CD14-positive monocyte (primary cell): Measurements from ENCODE around the gene THBS3. TPM values are rescaled to one million over a fixed set of nuclear protein-coding genes. Genes with fewer than 3 reads are reported as not detected.

Experiments used
- DNase-seq, 3 donors: peaks; one replicate each; pipeline ENCODE4 v3.0.0-alpha.2; 2011 to 2022
- H2AFZ ChIP-seq: 2 replicates; pipeline ENCODE4 v1.6.0; 2012; ENCODE audit warnings: mild to moderate bottlenecking, low read depth, low read length, inconsistent platforms; ENCODE audit not compliant: insufficient read depth, poor library complexity, severe bottlenecking
- H3K27ac ChIP-seq, 2 donors: 1 replicate in 1 of 2; 2 replicates in 1 of 2; pipeline ENCODE4 v1.5.1; 2012 to 2013; ENCODE audit warnings: low read length in 2 of 2, control low read depth in 1 of 2, inconsistent platforms in 1 of 2, low read depth in 1 of 2, mild to moderate bottlenecking in 1 of 2
- H3K27me3 ChIP-seq, 2 donors: one replicate each; pipeline versions ENCODE4 v1.6.0 to v1.6.1; 2011 to 2013; ENCODE audit warnings: low read length in 2 of 2; ENCODE audit not compliant: control insufficient read depth in 2 of 2, insufficient read depth in 2 of 2
- H3K36me3 ChIP-seq, 2 donors: replicated peaks in 1 of 2; 1 replicate in 1 of 2; 2 replicates in 1 of 2; pipeline versions ENCODE4 v1.5.1 to v1.6.1; 2012 to 2013; ENCODE audit warnings: low read length in 2 of 2, control low read depth in 1 of 2, inconsistent platforms in 1 of 2, mild to moderate bottlenecking in 1 of 2; ENCODE audit not compliant: insufficient read depth in 2 of 2, control insufficient read depth in 1 of 2
- H3K4me1 ChIP-seq, 2 donors: 1 replicate in 1 of 2; 2 replicates in 1 of 2; pipeline versions ENCODE4 v1.5.1 to v1.6.1; 2012 to 2013; ENCODE audit warnings: low read length in 2 of 2, control low read depth in 1 of 2, inconsistent platforms in 1 of 2, mild to moderate bottlenecking in 1 of 2, moderate library complexity in 1 of 2; ENCODE audit not compliant: insufficient read depth in 2 of 2, control insufficient read depth in 1 of 2
- H3K4me2 ChIP-seq: replicated peaks from 2 replicates; pipeline ENCODE3; 2012; ENCODE audit warnings: low read length, moderate library complexity, mild to moderate bottlenecking; ENCODE audit not compliant: poor library complexity, severe bottlenecking; ENCODE audit errors: extremely low read depth
- H3K4me3 ChIP-seq, 3 experiments: fragments of 200-600 bp in 1 of 3; sonication (generic) in 1 of 3; replicated peaks in 1 of 3; 1 replicate in 2 of 3; 2 replicates in 1 of 3; pipeline ENCODE4 v1.5.1; 2011 to 2013; ENCODE audit warnings: low read length in 3 of 3, mild to moderate bottlenecking in 3 of 3, control low read depth in 2 of 3, low read depth in 2 of 3, inconsistent platforms in 1 of 3, moderate library complexity in 1 of 3
- H3K79me2 ChIP-seq: 2 replicates; pipeline ENCODE4 v1.6.0; 2012; ENCODE audit warnings: mild to moderate bottlenecking, control low read depth, inconsistent platforms, low read length, moderate library complexity; ENCODE audit not compliant: insufficient read depth
- H3K9ac ChIP-seq: 2 replicates; pipeline ENCODE4 v1.6.0; 2017; ENCODE audit warnings: low read length, mild to moderate bottlenecking; ENCODE audit not compliant: insufficient read depth, poor library complexity, severe bottlenecking
- H3K9me3 ChIP-seq, 2 donors: replicated peaks in 1 of 2; 1 replicate in 1 of 2; 2 replicates in 1 of 2; pipeline versions ENCODE4 v1.5.1 to v1.6.1; 2012 to 2013; ENCODE audit warnings: low read length in 2 of 2, control low read depth in 1 of 2; ENCODE audit not compliant: control insufficient read depth in 1 of 2, insufficient read depth in 1 of 2
- H4K20me1 ChIP-seq: 2 replicates; pipeline ENCODE4 v1.6.0; 2012; ENCODE audit warnings: mild to moderate bottlenecking, low read length, control low read depth, moderate library complexity; ENCODE audit not compliant: insufficient read depth
- H3K27ac Mint-ChIP-seq, 7 donors: one replicate each; pipeline ENCODE4 v1.8.0; 2020; ENCODE audit warnings: mild to moderate bottlenecking in 7 of 7, mixed read lengths in 7 of 7, moderate library complexity in 6 of 7, inconsistent platforms in 2 of 7
- H3K27me3 Mint-ChIP-seq, 3 donors: one replicate each; pipeline ENCODE4 v1.8.0; 2021 to 2022; ENCODE audit warnings: low read depth in 3 of 3, mild to moderate bottlenecking in 3 of 3, mixed read lengths in 3 of 3, moderate library complexity in 3 of 3, inconsistent platforms in 1 of 3
- H3K36me3 Mint-ChIP-seq, 2 donors: one replicate each; pipeline ENCODE4 v1.8.0; 2020; ENCODE audit warnings: mixed read lengths in 2 of 2, inconsistent platforms in 1 of 2, mild to moderate bottlenecking in 1 of 2
- H3K4me1 Mint-ChIP-seq: one replicate; pipeline ENCODE4 v1.8.0; 2020; ENCODE audit warnings: mild to moderate bottlenecking, mixed read lengths
- H3K4me3 Mint-ChIP-seq, 2 donors: one replicate each; pipeline ENCODE4 v1.8.0; 2020; ENCODE audit warnings: mild to moderate bottlenecking in 2 of 2, mixed read lengths in 2 of 2, moderate library complexity in 1 of 2
- H3K9me3 Mint-ChIP-seq, 7 donors: one replicate each; pipeline ENCODE4 v1.8.0; 2020 to 2022; ENCODE audit warnings: mixed read lengths in 7 of 7, mild to moderate bottlenecking in 6 of 7, moderate library complexity in 6 of 7, inconsistent platforms in 2 of 7
- WGBS: methylation state at CpG from one replicate; pipeline ENCODE4 v1.1.5; 2013; ENCODE audit warnings: missing lambda C conversion rate; ENCODE audit not compliant: insufficient coverage; 5-methylcytosine and 5-hydroxymethylcytosine counted together
- intact Hi-C, 2 donors: fragments of 100-400 bp; cut with micrococcal nuclease; formaldehyde crosslinking; loops; one replicate each; pipeline versions ENCODE4 v1.15.0 to v1.15.1; 2023
- polyA plus RNA-seq, 3 donors: library from polyadenylated mRNA; depleted of rRNA in 1 of 3; unstranded in 2 of 3; stranded (reverse) in 1 of 3; fragments of 300-500 nt in 2 of 3; fragments of >200 nt in 1 of 3; fragmentation: Illumina TruSeq in 2 of 3; gene quantifications; 1 replicate in 2 of 3; 2 replicates in 1 of 3; pipeline ENCODE4 v1.2.3, GENCODE V29; 2012 to 2021
- TF ChIP-seq, protein P1 (sequence below): fragments of 200-600 bp; IDR thresholded peaks from one replicate; pipeline ENCODE4 v1.8.0; 2022; ENCODE audit warnings: antibody characterized with exemption, mild to moderate bottlenecking

THBS3 gene
- polyA plus RNA-seq, 3 donors, result 3.2 to 50.7 (median 5.3) TPM

DNA sequence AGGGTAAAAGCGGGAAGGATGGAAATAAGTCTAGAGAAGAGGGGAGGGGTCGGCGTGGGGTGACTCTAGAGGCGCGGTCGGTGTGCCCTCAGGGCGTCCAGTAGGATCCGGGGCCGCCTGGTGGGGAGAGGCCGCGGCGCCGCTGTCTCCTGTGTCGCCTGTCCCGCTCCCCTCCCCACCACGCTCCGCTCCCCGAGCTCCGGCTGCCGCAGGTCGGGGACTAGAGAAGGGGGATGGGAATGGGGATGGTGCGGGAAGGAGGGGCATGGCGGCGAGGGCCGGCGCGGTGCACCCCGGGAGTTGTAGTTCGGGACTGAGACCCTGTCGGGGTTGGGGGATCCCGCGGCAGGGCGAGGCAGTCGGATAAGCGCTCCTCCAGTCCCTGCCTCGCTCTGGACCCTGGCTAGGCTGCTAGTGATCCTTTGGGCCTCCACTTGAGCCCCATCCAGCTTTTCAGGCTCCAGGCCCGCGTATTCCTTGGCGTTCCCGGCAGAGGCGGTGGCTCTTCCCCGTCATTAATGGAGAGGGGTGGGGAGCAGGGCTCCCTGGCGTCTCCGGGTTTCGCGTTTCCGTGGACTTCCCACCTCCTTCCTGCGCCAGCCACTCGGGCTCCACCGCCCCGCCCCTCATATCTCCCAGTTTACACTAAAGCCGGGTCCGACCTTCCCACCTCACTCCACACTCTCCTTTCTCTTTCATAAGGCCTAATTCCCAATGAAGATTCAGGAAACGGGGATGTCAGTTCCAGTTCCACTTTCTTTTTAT lies 47.7 kb upstream of the THBS3 start, which contains the start of gene ENTREP3:
Gene ENTREP3 (minus strand): TSS at position 241 of the 765 bp plus-strand sequence. CDS start 606 bp downstream, outside the sequence.
- peak within 1 kb of the TSS; percentile 62 to 72 for H3K27ac ChIP-seq
- peaks cover 31% of the 10 kb centered on the region for H3K4me1 Mint-ChIP-seq
- no peaks in the 10 kb centered on the region for H3K9me3 Mint-ChIP-seq
- H3K79me2 ChIP-seq, result peaks cover 7% of the 10 kb centered on the region
- H3K9ac ChIP-seq, result peak within 1 kb of the TSS; percentile 61
- peak within 1 kb of the TSS; percentile 92 for H2AFZ ChIP-seq
- peaks cover 0 to 5% (median 1%) of the 10 kb centered on the region in 3 donors for H3K27me3 Mint-ChIP-seq
- under 1% methylated on average over 23 of the region's 54 CpGs for WGBS
- H3K4me3 Mint-ChIP-seq, result peak within 1 kb of the TSS; percentile 87 to 93
- intact Hi-C loops, result no loop called here
- TF ChIP-seq, protein P1, sequence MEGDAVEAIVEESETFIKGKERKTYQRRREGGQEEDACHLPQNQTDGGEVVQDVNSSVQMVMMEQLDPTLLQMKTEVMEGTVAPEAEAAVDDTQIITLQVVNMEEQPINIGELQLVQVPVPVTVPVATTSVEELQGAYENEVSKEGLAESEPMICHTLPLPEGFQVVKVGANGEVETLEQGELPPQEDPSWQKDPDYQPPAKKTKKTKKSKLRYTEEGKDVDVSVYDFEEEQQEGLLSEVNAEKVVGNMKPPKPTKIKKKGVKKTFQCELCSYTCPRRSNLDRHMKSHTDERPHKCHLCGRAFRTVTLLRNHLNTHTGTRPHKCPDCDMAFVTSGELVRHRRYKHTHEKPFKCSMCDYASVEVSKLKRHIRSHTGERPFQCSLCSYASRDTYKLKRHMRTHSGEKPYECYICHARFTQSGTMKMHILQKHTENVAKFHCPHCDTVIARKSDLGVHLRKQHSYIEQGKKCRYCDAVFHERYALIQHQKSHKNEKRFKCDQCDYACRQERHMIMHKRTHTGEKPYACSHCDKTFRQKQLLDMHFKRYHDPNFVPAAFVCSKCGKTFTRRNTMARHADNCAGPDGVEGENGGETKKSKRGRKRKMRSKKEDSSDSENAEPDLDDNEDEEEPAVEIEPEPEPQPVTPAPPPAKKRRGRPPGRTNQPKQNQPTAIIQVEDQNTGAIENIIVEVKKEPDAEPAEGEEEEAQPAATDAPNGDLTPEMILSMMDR, result no peak
- peaks cover 9 to 34% of the 10 kb centered on the region in 2 donors for H3K36me3 ChIP-seq
- peaks cover 26 to 33% of the 10 kb centered on the region in 2 donors for H3K4me1 ChIP-seq
- peak within 1 kb of the TSS; percentile 79 to 93 (median 90) for H3K27ac Mint-ChIP-seq
- peak; percentile 43 to 64 (median 50) for DNase-seq
- H3K9me3 ChIP-seq, result no peaks in the 10 kb centered on the region
- no peaks in the 10 kb centered on the region for H4K20me1 ChIP-seq
- H3K27me3 ChIP-seq, result no peaks in the 10 kb centered on the region
- H3K4me2 ChIP-seq, result peak within 1 kb of the TSS; percentile 97
- H3K36me3 Mint-ChIP-seq, result peaks cover 31 to 40% of the 10 kb centered on the region in 2 donors
- H3K4me3 ChIP-seq, result peak within 1 kb of the TSS; percentile 76 to 88 (median 78)

- Histone ChIP-seq H3K9ac (peak overlapping the region; percentile 61), H3K4me2 (peak overlapping the region; percentile 97), H3K27me3 (no peaks in the 10 kb centered on the region), H3K27ac (peak overlapping the region in 1 of 2 donors; percentile 72), H3K36me3 (peaks cover 8 to 27% of the 10 kb centered on the region in 2 donors), H3K4me1 (peaks cover 32 to 39% of the 10 kb centered on the region in 2 donors), H2AFZ (peak overlapping the region; percentile 92), H4K20me1 (no peaks in the 10 kb centered on the region), H3K79me2 (peaks cover 3% of the 10 kb centered on the region), H3K9me3 (no peaks in the 10 kb centered on the region), H3K4me3 (peak overlapping the region; percentile 76 to 88 (median 78))
- no peaks in the 10 kb centered on the region for H3K9me3 Mint-ChIP-seq
- 6% methylated on average over 30 of the region's 35 CpGs for WGBS
- peaks cover 34% of the 10 kb centered on the region for H3K4me1 Mint-ChIP-seq
- peaks cover 0 to 5% (median 1%) of the 10 kb centered on the region in 3 donors for H3K27me3 Mint-ChIP-seq
- TF ChIP-seq, protein P1, result no peak
- H3K27ac Mint-ChIP-seq, result peak overlapping the region in 2 of 7 donors; percentile 36 to 42
- H3K36me3 Mint-ChIP-seq, result peaks cover 26 to 33% of the 10 kb centered on the region in 2 donors
- intact Hi-C loops, result loop anchor here (5.0 kb wide), 2 partner anchors 68 to 338 kb away; partner anchors contain the start of gene RUSC1 (in 1 of the 2)
- no peak for DNase-seq
- H3K4me3 Mint-ChIP-seq, result peak overlapping the region; percentile 87 to 93
Observed at GRCh38 chr1:155254714-155255242, 47.1 kb upstream of the THBS3 start.
